Parietal lobe (tissue), 1 donor: ENCODE data around the gene TESMIN. TPM values are rescaled to one million over a fixed set of nuclear protein-coding genes. Genes with fewer than 3 reads are reported as not detected.

Source experiments
- total RNA-seq: library from RNA; depleted of rRNA; stranded (reverse); fragments of >200 nt; gene quantifications from one replicate; pipeline ENCODE4 v1.2.3, GENCODE V29; 2014

The TESMIN gene
- total RNA-seq, result not detected

GRCh38 chr11:68751331-68751856 is at the start of gene TESMIN:
TSS of gene TESMIN (minus strand) at chr11:68751520. CDS start at chr11:68750660, 860 bp downstream.

GRCh38 chr11:68684385-68685356 is 66.6 kb downstream of the TESMIN start, which contains the start of gene GAL:
TSS of gene GAL (plus strand) at chr11:68684544. CDS start at chr11:68684924, 380 bp downstream.

Other genes starting within 250 kb of the TESMIN start
- gene GAL, start 67.0 kb downstream of the TESMIN start, total RNA-seq, result not detected
- gene CPT1A, start 90.4 kb upstream of the TESMIN start, total RNA-seq, result 7.2 TPM
- 26.9 TPM for gene MRPL21, start 152.3 kb upstream of the TESMIN start, total RNA-seq
- 24.1 TPM for gene IGHMBP2, start 152.4 kb upstream of the TESMIN start, total RNA-seq
- gene MRGPRD, start 229.5 kb upstream of the TESMIN start, total RNA-seq, result not detected